ENCODE data around the gene CDH4. TPM values are rescaled to one million over a fixed set of nuclear protein-coding genes. Genes with fewer than 3 reads are reported as not detected.
"Not testable (repeated sequence)": the region's sequence is repeated elsewhere in the genome, so short reads cannot be mapped to it uniquely, and the experiment has no call there.

CDH4 gene
- total and polyA plus RNA-seq, 4 experiments from 2014 or later: 0.39 to 1.1 (median 0.41) TPM; not detected in 1

GRCh38 chr20:61939691-61940360 lies 687.8 kb downstream of the CDH4 start:
- no peaks in the 10 kb centered on the region for H3K27me3 ChIP-seq (ENCODE audit: insufficient read depth, low read length)
- H3K4me3 ChIP-seq (ENCODE audit: low read length in 2 of 2): no peak overlapping the region
- H3K9me3 Mint-ChIP-seq: no peaks in the 10 kb centered on the region
- no peak for DNase-seq
- H3K4me3 Mint-ChIP-seq: no peak overlapping the region
- H3K4me1 Mint-ChIP-seq: peaks cover 0 to 2% (median 0%) of the 10 kb centered on the region in 4 donors
- H3K27ac ChIP-seq (ENCODE audit: low read depth, low read length): no peak overlapping the region
- no peaks in the 10 kb centered on the region for H3K9me3 ChIP-seq (ENCODE audit: control insufficient read depth in 1 of 2, low read length in 2 of 2)
- no peaks in the 10 kb centered on the region for H3K36me3 Mint-ChIP-seq
- intact Hi-C loops (cut with micrococcal nuclease): no loop called here
- peaks cover 4 to 7% of the 10 kb centered on the region in 2 donors for H3K27me3 Mint-ChIP-seq
- POLR2A ChIA-PET (ENCODE audit: partially characterized antibody): no interaction called here
- CTCF ChIA-PET (ENCODE audit: partially characterized antibody): no interaction called here
- H3K27ac Mint-ChIP-seq: no peak overlapping the region
- no peaks in the 10 kb centered on the region for H3K4me1 ChIP-seq (ENCODE audit: insufficient read depth, low read length)
- no peaks in the 10 kb centered on the region for H3K36me3 ChIP-seq (ENCODE audit: insufficient read depth, low read length)

DNA sequence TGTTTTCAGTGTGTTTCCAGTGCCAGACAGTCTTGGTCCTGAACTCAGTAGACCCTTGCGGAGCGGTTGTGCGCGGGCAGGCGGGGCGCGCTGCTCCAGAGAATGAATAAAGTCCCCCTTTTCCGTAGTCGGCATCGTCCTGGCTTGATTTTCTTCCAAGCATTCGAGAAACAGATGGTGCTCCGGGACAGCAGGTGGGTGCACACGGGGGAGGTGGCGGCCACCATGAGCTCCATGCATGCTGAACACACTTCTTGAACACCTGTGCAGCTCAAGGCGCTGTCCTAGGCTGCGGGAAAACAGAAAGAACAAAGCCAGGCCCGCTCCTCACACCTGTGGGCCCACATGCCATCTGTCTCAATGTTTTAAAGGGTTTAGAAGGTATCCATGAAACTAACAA lies 688.4 kb downstream of the CDH4 start:
- DNase-seq: no peak
- Mint-ChIP-seq H3K27me3 (peaks cover 0 to 5% of the 10 kb centered on the region in 2 donors), H3K4me1 (no peaks in the 10 kb centered on the region), H3K27ac (no peak overlapping the region), H3K36me3 (no peaks in the 10 kb centered on the region), H3K9me3 (no peaks in the 10 kb centered on the region), H3K4me3 (no peak overlapping the region)
- CTCF ChIA-PET (ENCODE audit: partially characterized antibody): no interaction called here
- intact Hi-C loops (cut with micrococcal nuclease): no loop called here
- Histone ChIP-seq H3K4me3 (ENCODE audit: low read length in 2 of 2) (no peak overlapping the region), H3K27me3 (ENCODE audit: insufficient read depth, low read length) (no peaks in the 10 kb centered on the region), H3K27ac (ENCODE audit: low read depth, low read length) (no peak overlapping the region), H3K9me3 (ENCODE audit: control insufficient read depth in 1 of 2, low read length in 2 of 2) (no peaks in the 10 kb centered on the region), H3K4me1 (ENCODE audit: insufficient read depth, low read length) (no peaks in the 10 kb centered on the region), H3K36me3 (ENCODE audit: insufficient read depth, low read length) (no peaks in the 10 kb centered on the region)
- POLR2A ChIA-PET (ENCODE audit: partially characterized antibody): no interaction called here

GRCh38 chr20:61940976-61941720 lies 689.1 kb downstream of the CDH4 start:
- H3K27me3 ChIP-seq (ENCODE audit: insufficient read depth, low read length): no peaks in the 10 kb centered on the region
- ChIA-PET POLR2A (ENCODE audit: partially characterized antibody) (no interaction called here), CTCF (ENCODE audit: partially characterized antibody) (no interaction called here)
- H3K36me3 Mint-ChIP-seq: no peaks in the 10 kb centered on the region
- no peaks in the 10 kb centered on the region for H3K4me1 Mint-ChIP-seq
- no peak overlapping the region for H3K27ac Mint-ChIP-seq
- H3K4me3 Mint-ChIP-seq: no peak overlapping the region
- no peak overlapping the region for H3K4me3 ChIP-seq (ENCODE audit: low read length in 2 of 2)
- no peaks in the 10 kb centered on the region for H3K9me3 ChIP-seq (ENCODE audit: control insufficient read depth in 1 of 2, low read length in 2 of 2)
- no peak overlapping the region for H3K27ac ChIP-seq (ENCODE audit: low read depth, low read length)
- H3K27me3 Mint-ChIP-seq: peaks cover 0 to 5% of the 10 kb centered on the region in 2 donors
- intact Hi-C loops (cut with micrococcal nuclease): no loop called here
- no peaks in the 10 kb centered on the region for H3K9me3 Mint-ChIP-seq
- H3K4me1 ChIP-seq (ENCODE audit: insufficient read depth, low read length): no peaks in the 10 kb centered on the region
- no peaks in the 10 kb centered on the region for H3K36me3 ChIP-seq (ENCODE audit: insufficient read depth, low read length)
- no peak for DNase-seq

- Mint-ChIP-seq H3K4me1 (no peaks in the 10 kb centered on the region), H3K27me3 (peaks cover 0 to 5% of the 10 kb centered on the region in 2 donors), H3K4me3 (no peak overlapping the region), H3K27ac (no peak overlapping the region), H3K9me3 (no peaks in the 10 kb centered on the region), H3K36me3 (no peaks in the 10 kb centered on the region)
- intact Hi-C loops (cut with micrococcal nuclease): no loop called here
- Histone ChIP-seq H3K36me3 (ENCODE audit: insufficient read depth, low read length) (no peaks in the 10 kb centered on the region), H3K9me3 (ENCODE audit: control insufficient read depth in 1 of 2, low read length in 2 of 2) (no peaks in the 10 kb centered on the region), H3K4me1 (ENCODE audit: insufficient read depth, low read length) (no peaks in the 10 kb centered on the region), H3K27ac (ENCODE audit: low read depth, low read length) (no peak overlapping the region), H3K4me3 (ENCODE audit: low read length in 2 of 2) (no peak overlapping the region), H3K27me3 (ENCODE audit: insufficient read depth, low read length) (no peaks in the 10 kb centered on the region)
- POLR2A ChIA-PET (ENCODE audit: partially characterized antibody): no interaction called here
- CTCF ChIA-PET (ENCODE audit: partially characterized antibody): no interaction called here
- DNase-seq: no peak
Measured at GRCh38 chr20:61941721-61942405, 689.8 kb downstream of the CDH4 start.

- H3K27me3 ChIP-seq (ENCODE audit: insufficient read depth, low read length): no peaks in the 10 kb centered on the region
- intact Hi-C loops (cut with micrococcal nuclease): no loop called here
- POLR2A ChIA-PET (ENCODE audit: partially characterized antibody): no interaction called here
- no peak overlapping the region for H3K4me3 ChIP-seq (ENCODE audit: low read length in 2 of 2)
- H3K27ac ChIP-seq (ENCODE audit: low read depth, low read length): no peak overlapping the region
- no peaks in the 10 kb centered on the region for H3K4me1 ChIP-seq (ENCODE audit: insufficient read depth, low read length)
- H3K9me3 ChIP-seq (ENCODE audit: control insufficient read depth in 1 of 2, low read length in 2 of 2): no peaks in the 10 kb centered on the region
- CTCF ChIA-PET (ENCODE audit: partially characterized antibody): no interaction called here
- no peaks in the 10 kb centered on the region for H3K36me3 ChIP-seq (ENCODE audit: insufficient read depth, low read length)
- Mint-ChIP-seq H3K4me3 (no peak overlapping the region), H3K4me1 (no peaks in the 10 kb centered on the region), H3K27ac (no peak overlapping the region), H3K9me3 (no peaks in the 10 kb centered on the region), H3K27me3 (peaks cover 0 to 5% of the 10 kb centered on the region in 2 donors), H3K36me3 (no peaks in the 10 kb centered on the region)
- DNase-seq: no peak
Measured at GRCh38 chr20:61942526-61942925, 690.5 kb downstream of the CDH4 start.

GRCh38 chr20:61944967-61945366 lies 692.9 kb downstream of the CDH4 start:
- DNase-seq; H3K4me1 ChIP-seq (ENCODE audit: insufficient read depth, low read length); H3K4me3 ChIP-seq (ENCODE audit: low read length in 2 of 2); H3K27ac ChIP-seq (ENCODE audit: low read depth, low read length); H3K27ac Mint-ChIP-seq; CTCF ChIA-PET (ENCODE audit: partially characterized antibody); H3K4me3 Mint-ChIP-seq; H3K9me3 ChIP-seq (ENCODE audit: control insufficient read depth in 1 of 2, low read length in 2 of 2); H3K4me1 Mint-ChIP-seq; H3K27me3 ChIP-seq (ENCODE audit: insufficient read depth, low read length); H3K36me3 ChIP-seq (ENCODE audit: insufficient read depth, low read length); intact Hi-C loops (cut with micrococcal nuclease); H3K36me3 Mint-ChIP-seq; H3K9me3 Mint-ChIP-seq; POLR2A ChIA-PET (ENCODE audit: partially characterized antibody); H3K27me3 Mint-ChIP-seq: not testable (repeated sequence)

GRCh38 chr20:61945495-61945894 lies 693.4 kb downstream of the CDH4 start:
- H3K36me3 Mint-ChIP-seq; H3K4me1 Mint-ChIP-seq; CTCF ChIA-PET (ENCODE audit: partially characterized antibody): not testable (repeated sequence)

More at GRCh38 chr20:61945495-61945894, 693.4 kb downstream of the CDH4 start:
- H3K4me3 Mint-ChIP-seq; POLR2A ChIA-PET (ENCODE audit: partially characterized antibody); H3K27me3 ChIP-seq (ENCODE audit: insufficient read depth, low read length); H3K9me3 ChIP-seq (ENCODE audit: control insufficient read depth in 1 of 2, low read length in 2 of 2); H3K27ac ChIP-seq (ENCODE audit: low read depth, low read length); H3K4me1 ChIP-seq (ENCODE audit: insufficient read depth, low read length); H3K9me3 Mint-ChIP-seq; H3K4me3 ChIP-seq (ENCODE audit: low read length in 2 of 2); intact Hi-C loops (cut with micrococcal nuclease); H3K36me3 ChIP-seq (ENCODE audit: insufficient read depth, low read length); H3K27ac Mint-ChIP-seq; DNase-seq; H3K27me3 Mint-ChIP-seq: not testable (repeated sequence)
